Ascending aorta (tissue), 2 donors: Measurements from ENCODE around the gene AADACL3. TPM values are rescaled to one million over a fixed set of nuclear protein-coding genes. Genes with fewer than 3 reads are reported as not detected.
"Not testable (repeated sequence)": the region's sequence is repeated elsewhere in the genome, so short reads cannot be mapped to it uniquely, and the experiment has no call there.

Source experiments
- DNase-seq, 2 donors: peaks; one replicate each; pipeline ENCODE4 v3.0.0-alpha.2; 2019; ENCODE audit warnings: low spot score in 2 of 2
- H3K27ac ChIP-seq, 2 donors: fragments of 200-600 bp; sonication (generic); one replicate each; pipeline ENCODE4 v1.5.1; 2016 to 2017; ENCODE audit warnings: mild to moderate bottlenecking in 1 of 2
- H3K27me3 ChIP-seq: fragments of 200-600 bp; sonication (generic); one replicate; pipeline ENCODE4 v1.5.1; 2017
- H3K36me3 ChIP-seq, 2 donors: fragments of 200-600 bp; sonication (generic); one replicate each; pipeline ENCODE4 v1.5.1; 2016
- H3K4me1 ChIP-seq, 2 donors: fragments of 200-600 bp; sonication (generic); one replicate each; pipeline ENCODE4 v1.5.1; 2016 to 2017; ENCODE audit warnings: mild to moderate bottlenecking in 1 of 2
- H3K4me3 ChIP-seq, 2 donors: fragments of 200-600 bp; sonication (generic); one replicate each; pipeline ENCODE4 v1.5.1; 2016 to 2017; ENCODE audit warnings: mild to moderate bottlenecking in 1 of 2
- H3K9me3 ChIP-seq, 2 donors: fragments of 200-600 bp; sonication (generic); one replicate each; pipeline ENCODE4 v1.5.1; 2016
- intact Hi-C: fragments of 100-400 bp; cut with DNase I; formaldehyde crosslinking; loops from one replicate; pipeline ENCODE4 v1.15.1; 2023
- total RNA-seq: library from RNA; depleted of rRNA; stranded (reverse); fragments of >200 nt; gene quantifications from one replicate; pipeline ENCODE4 v1.1.0, GENCODE V29; 2016
- TF ChIP-seq, protein P1 (sequence below), 3 experiments: fragments of 200-600 bp in 2 of 3; fragments of 450-650 bp in 1 of 3; sonication (generic) in 2 of 3; IDR thresholded peaks; one replicate each; pipeline ENCODE4 v1.5.1; 2016 to 2019; ENCODE audit warnings: antibody characterized with exemption in 3 of 3, mild to moderate bottlenecking in 1 of 3, moderate library complexity in 1 of 3

AADACL3 gene
- total RNA-seq, 1 donor from 2014 or later, result not detected

DNA sequence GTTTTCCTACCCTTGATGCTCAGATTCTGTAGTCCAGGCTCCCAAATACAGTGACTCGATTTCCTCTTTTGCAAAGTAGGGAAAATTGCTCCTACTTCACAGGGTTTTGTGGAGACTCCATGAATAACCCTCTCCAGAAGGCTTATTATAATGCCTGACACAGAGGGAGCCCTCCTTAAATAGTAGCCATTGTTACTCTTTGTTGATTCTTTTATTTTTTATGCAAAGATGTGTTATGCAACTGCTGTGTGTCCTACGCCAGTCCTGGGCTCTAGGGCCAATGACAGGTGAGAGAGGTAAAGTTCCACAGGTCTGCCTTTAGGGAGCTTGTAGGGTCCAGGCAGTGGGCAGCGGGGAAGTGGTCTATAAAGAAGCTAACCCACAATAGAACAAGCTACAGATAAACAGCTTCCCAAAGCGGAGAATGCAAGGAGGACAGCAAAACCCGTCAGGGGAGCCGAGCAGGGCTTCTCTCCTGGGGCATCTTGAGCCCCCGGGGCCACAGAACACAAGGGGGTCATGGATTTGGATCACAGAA is 1.5 kb downstream of the AADACL3 start:
- no peaks in the 10 kb centered on the region for H3K36me3 ChIP-seq
- no peak overlapping the region for H3K4me3 ChIP-seq
- no peak overlapping the region for H3K27ac ChIP-seq
- TF ChIP-seq, protein P1, sequence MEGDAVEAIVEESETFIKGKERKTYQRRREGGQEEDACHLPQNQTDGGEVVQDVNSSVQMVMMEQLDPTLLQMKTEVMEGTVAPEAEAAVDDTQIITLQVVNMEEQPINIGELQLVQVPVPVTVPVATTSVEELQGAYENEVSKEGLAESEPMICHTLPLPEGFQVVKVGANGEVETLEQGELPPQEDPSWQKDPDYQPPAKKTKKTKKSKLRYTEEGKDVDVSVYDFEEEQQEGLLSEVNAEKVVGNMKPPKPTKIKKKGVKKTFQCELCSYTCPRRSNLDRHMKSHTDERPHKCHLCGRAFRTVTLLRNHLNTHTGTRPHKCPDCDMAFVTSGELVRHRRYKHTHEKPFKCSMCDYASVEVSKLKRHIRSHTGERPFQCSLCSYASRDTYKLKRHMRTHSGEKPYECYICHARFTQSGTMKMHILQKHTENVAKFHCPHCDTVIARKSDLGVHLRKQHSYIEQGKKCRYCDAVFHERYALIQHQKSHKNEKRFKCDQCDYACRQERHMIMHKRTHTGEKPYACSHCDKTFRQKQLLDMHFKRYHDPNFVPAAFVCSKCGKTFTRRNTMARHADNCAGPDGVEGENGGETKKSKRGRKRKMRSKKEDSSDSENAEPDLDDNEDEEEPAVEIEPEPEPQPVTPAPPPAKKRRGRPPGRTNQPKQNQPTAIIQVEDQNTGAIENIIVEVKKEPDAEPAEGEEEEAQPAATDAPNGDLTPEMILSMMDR (IDR thresholded peaks at IDR 0.05), result no peak
- H3K4me1 ChIP-seq, result no peaks in the 10 kb centered on the region
- intact Hi-C loops, result no loop called here
- H3K9me3 ChIP-seq, result no peaks in the 10 kb centered on the region
- H3K27me3 ChIP-seq, result no peaks in the 10 kb centered on the region
- DNase-seq, result no peak

DNA sequence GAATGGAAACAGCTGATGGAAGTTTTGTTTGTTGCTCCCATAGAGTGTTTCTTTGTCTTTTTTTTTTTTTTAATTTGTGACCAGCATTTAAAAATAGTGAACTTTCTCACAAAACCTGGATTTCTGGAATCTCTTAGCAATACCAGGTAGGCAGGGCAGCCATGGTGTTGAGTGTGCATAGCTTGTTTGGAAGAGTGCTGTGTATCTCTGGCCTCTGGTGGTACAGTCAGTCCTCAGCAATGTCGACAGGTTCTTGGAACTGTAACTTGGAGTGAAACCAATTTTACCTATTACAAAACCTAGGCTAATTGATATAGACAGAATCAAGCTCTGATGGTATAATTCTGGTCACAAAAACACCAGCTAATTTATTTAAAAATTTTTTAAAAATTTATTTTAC is 6.7 kb downstream of the AADACL3 start:
- Histone ChIP-seq H3K27ac (no peak overlapping the region), H3K36me3 (no peaks in the 10 kb centered on the region), H3K9me3 (no peaks in the 10 kb centered on the region), H3K4me1 (no peaks in the 10 kb centered on the region), H3K27me3 (no peaks in the 10 kb centered on the region), H3K4me3 (no peak overlapping the region)
- no peak for DNase-seq
- TF ChIP-seq, protein P1 (IDR thresholded peaks at IDR 0.05), result no peak
- intact Hi-C loops, result no loop called here

DNA sequence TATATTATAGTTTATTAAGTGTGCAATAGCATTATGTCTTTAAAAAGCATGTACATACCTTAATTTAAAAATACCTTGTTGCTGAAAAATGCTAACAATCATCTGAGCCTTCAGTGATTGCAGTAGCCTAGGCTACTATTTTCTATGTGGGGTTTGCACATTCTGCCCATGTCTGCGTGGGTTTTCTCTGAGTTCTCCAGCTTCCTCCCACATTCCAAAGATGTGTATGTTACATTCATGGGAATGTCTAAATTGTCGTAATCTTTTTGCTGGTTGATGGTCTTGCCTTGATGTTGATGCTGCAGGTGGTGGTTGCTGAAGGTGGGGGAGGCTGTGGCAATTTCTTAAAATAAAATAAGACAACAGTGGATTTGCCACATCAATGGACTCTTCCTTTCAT is 12.5 kb downstream of the AADACL3 start:
- Histone ChIP-seq H3K27ac (no peak overlapping the region), H3K9me3 (peaks cover 5 to 9% of the 10 kb centered on the region in 2 donors), H3K27me3 (no peaks in the 10 kb centered on the region), H3K36me3 (no peaks in the 10 kb centered on the region), H3K4me3 (no peak overlapping the region), H3K4me1 (no peaks in the 10 kb centered on the region)
- DNase-seq, result no peak
- intact Hi-C loops, result no loop called here
- TF ChIP-seq, protein P1 (IDR thresholded peaks at IDR 0.05), result no peak

DNA sequence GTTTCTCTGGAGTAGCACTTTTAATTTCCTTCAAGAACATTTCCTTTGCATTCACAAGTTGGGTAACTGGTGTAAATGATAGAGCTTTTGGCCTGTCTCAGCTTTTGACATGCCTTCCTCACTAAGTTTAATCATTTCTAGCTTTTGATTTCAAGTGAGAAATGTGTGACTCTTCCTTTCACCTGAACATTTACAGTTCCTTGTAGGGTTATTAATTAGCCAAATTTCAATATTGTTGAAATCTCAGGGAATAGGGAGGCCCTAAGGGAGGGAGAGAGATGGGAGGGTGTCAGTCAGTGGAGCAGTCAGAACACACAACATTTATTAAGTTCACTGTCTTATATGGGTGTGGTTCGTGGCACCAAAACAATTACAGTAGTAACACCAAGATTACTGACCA is 14.2 kb downstream of the AADACL3 start:
- no peak overlapping the region for H3K4me3 ChIP-seq
- no peak overlapping the region for H3K27ac ChIP-seq
- TF ChIP-seq, protein P1 (IDR thresholded peaks at IDR 0.05), result no peak
- no peaks in the 10 kb centered on the region for H3K36me3 ChIP-seq
- intact Hi-C loops, result no loop called here
- peaks cover 5 to 9% of the 10 kb centered on the region in 2 donors for H3K9me3 ChIP-seq
- H3K4me1 ChIP-seq, result no peaks in the 10 kb centered on the region
- DNase-seq, result no peak
- no peaks in the 10 kb centered on the region for H3K27me3 ChIP-seq

DNA sequence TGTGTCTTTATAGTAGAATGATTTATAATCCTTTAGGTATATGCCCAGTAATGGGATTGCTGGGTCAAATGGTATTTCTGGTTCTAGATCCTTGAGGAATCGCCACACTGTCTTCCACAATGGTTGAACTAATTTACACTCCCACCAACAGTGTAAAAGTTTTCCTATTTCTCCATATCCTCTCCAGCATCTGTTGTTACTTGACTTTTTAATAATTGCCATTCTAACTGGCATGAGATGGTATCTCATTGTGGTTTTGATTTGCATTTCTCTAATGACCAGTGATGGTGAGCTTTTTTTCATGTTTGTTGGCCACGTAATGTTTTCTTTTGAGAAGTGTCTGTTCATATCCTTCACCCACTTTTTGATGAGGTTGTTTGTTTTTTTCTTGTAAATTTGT is 15.2 kb downstream of the AADACL3 start:
- H3K36me3 ChIP-seq, intact Hi-C loops, H3K4me3 ChIP-seq, H3K4me1 ChIP-seq, H3K27me3 ChIP-seq, DNase-seq, H3K27ac ChIP-seq, H3K9me3 ChIP-seq: not testable (repeated sequence)

DNA sequence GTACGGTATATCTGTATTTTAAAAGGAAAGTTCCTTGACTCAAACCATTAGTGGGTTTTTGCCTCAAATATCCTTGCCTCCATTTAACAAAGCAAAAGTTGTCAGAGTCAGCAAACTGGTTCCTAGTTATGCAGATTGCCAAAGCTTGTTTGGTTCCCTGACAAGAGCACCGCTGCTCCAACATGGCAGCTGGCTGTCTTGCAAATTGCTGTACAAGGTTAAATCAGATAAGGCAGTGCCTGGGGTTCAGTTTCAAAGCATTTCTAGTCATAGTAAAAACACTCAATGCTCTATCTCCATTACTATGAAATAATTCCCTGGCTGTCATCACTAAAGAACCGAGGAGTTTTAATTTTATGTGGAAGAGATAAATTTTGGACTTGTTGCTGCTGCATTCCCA is 18.7 kb downstream of the AADACL3 start:
- no peaks in the 10 kb centered on the region for H3K4me1 ChIP-seq

More for the DNA sequence above, 18.7 kb downstream of the AADACL3 start:
- no peak for DNase-seq
- intact Hi-C loops, result no loop called here
- Histone ChIP-seq H3K36me3 (no peaks in the 10 kb centered on the region), H3K27me3 (no peaks in the 10 kb centered on the region), H3K9me3 (peaks cover 5 to 14% of the 10 kb centered on the region in 2 donors), H3K4me3 (no peak overlapping the region), H3K27ac (no peak overlapping the region)
- TF ChIP-seq, protein P1 (IDR thresholded peaks at IDR 0.05), result no peak
